ENCODE measurements around the gene MSGN1. TPM values are rescaled to one million over a fixed set of nuclear protein-coding genes. Genes with fewer than 3 reads are reported as not detected.
"Not testable (repeated sequence)": the region's sequence is repeated elsewhere in the genome, so short reads cannot be mapped to it uniquely, and the experiment has no call there.

Gene MSGN1
- total and polyA plus RNA-seq, 2 donors (not counting 3 experiments of a cell fraction or from before 2014, with no cell fraction given): not detected

DNA sequence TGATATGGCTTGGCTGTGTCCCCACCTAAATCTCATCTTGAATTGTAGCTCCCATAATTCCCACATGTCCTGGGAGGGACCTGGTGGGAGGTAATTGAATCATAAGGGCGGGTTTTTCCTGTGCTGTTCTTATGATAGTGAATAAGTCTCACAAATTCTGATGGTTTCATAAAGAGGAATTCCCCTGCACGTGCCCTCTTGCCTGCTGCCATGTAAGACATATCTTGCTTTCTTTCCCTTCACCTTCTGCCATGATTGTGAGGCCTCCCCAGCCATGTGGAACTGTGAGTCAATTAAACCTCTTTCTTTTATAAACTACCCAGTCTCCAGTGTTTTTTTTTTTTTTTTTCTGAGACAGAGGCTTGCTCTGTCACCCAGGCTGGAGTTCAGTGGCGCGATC is 7.4 kb downstream of the MSGN1 start:
- H4K20me1 ChIP-seq (replicated peaks; ENCODE audit: control insufficient read depth, extremely low read depth, insufficient read depth, low read length); DNase-seq (ENCODE audit: low read depth, low spot score); intact Hi-C loops (cut with micrococcal nuclease); H3K36me3 ChIP-seq (ENCODE audit: control insufficient read depth in 2 of 2, extremely low read depth in 1 of 2, insufficient read depth in 2 of 2, low read length in 2 of 2); H3K9ac ChIP-seq (replicated peaks; ENCODE audit: extremely low read depth, insufficient read depth, low read length); H3K4me2 ChIP-seq (ENCODE audit: insufficient read depth, low read length); H3K4me3 ChIP-seq (replicated peaks in 1 of 3; ENCODE audit: insufficient read depth in 1 of 3, low read depth in 1 of 3, low read length in 3 of 3); H3K9me1 ChIP-seq (replicated peaks; ENCODE audit: control insufficient read depth, extremely low read depth, insufficient read depth, low read length); H3K27ac ChIP-seq (ENCODE audit: insufficient read depth, low read depth, low read length); BruUV-seq (replicated peaks); dilution Hi-C loops (cut with MboI; ENCODE audit: extremely low pct_ligation_motif_present, low sequenced_read_pairs); FAIRE-seq; H3K4me1 ChIP-seq (ENCODE audit: control insufficient read depth, extremely low read depth, insufficient read depth, low read length); H3K9me3 ChIP-seq (replicated peaks; ENCODE audit: control insufficient read depth, insufficient read depth, low read length); POLR2A ChIA-PET; H3K27me3 ChIP-seq (ENCODE audit: control insufficient read depth in 2 of 2, insufficient read depth in 2 of 2, low read length in 2 of 2); H2AFZ ChIP-seq (ENCODE audit: low read depth, low read length); H3K79me2 ChIP-seq (ENCODE audit: control insufficient read depth, insufficient read depth, low read length): not testable (repeated sequence)
- CTCF ChIA-PET: interaction anchor here (1.5 kb wide), 1 partner anchor 178 kb away, joined by 3 read pairs; no protein-coding TSS in a partner anchor

DNA sequence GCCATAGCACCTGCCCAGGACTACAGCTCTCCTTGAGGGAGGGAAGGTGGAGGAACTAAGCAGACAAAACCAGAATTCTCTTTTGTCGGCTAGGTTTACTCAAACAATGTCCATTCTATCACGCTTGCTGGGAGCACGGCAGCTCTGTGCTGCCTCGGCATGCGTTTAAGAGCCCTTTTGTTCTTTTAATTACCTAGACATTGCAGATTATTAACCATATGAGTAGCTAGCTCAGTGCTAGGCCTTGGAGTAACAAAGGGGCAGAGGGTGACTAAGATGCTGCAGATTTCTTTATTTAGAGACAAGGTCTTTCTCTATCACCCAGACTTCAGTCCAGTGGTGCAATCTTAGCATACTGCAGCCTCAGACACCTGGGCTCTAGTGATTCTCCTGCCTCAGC is 11.1 kb downstream of the MSGN1 start:
- Histone ChIP-seq H3K9me3 (replicated peaks; ENCODE audit: control insufficient read depth, insufficient read depth, low read length) (no peaks in the 10 kb centered on the region), H3K4me3 (replicated peaks in 1 of 3; ENCODE audit: insufficient read depth in 1 of 3, low read depth in 1 of 3, low read length in 3 of 3) (no peak overlapping the region), H4K20me1 (replicated peaks; ENCODE audit: control insufficient read depth, extremely low read depth, insufficient read depth, low read length) (no peaks in the 10 kb centered on the region), H3K79me2 (ENCODE audit: control insufficient read depth, insufficient read depth, low read length) (no peaks in the 10 kb centered on the region), H3K9ac (replicated peaks; ENCODE audit: extremely low read depth, insufficient read depth, low read length) (no peak overlapping the region), H2AFZ (ENCODE audit: low read depth, low read length) (no peak overlapping the region), H3K9me1 (replicated peaks; ENCODE audit: control insufficient read depth, extremely low read depth, insufficient read depth, low read length) (no peaks in the 10 kb centered on the region), H3K36me3 (ENCODE audit: control insufficient read depth in 2 of 2, extremely low read depth in 1 of 2, insufficient read depth in 2 of 2, low read length in 2 of 2) (no peaks in the 10 kb centered on the region), H3K4me1 (ENCODE audit: control insufficient read depth, extremely low read depth, insufficient read depth, low read length) (no peaks in the 10 kb centered on the region), H3K4me2 (ENCODE audit: insufficient read depth, low read length) (no peak overlapping the region), H3K27me3 (ENCODE audit: control insufficient read depth in 2 of 2, insufficient read depth in 2 of 2, low read length in 2 of 2) (peaks cover 6 to 22% of the 10 kb centered on the region in 2 experiments), H3K27ac (ENCODE audit: insufficient read depth, low read depth, low read length) (no peak overlapping the region)
- intact Hi-C loops (cut with micrococcal nuclease): no loop called here
- no peak for TF ChIP-seq GATA2 (IDR thresholded peaks at IDR 0.05; ENCODE audit: insufficient read depth, insufficient read length, low read depth, low read length)
- TF ChIP-seq MYC (IDR thresholded peaks at IDR 0.05; ENCODE audit: low read depth, low read length): no peak
- no peak for TF ChIP-seq POLR2AphosphoS5 (IDR thresholded peaks at IDR 0.05; ENCODE audit: insufficient read depth, low read depth, low read length)
- TF ChIP-seq POLR2A (IDR thresholded peaks at IDR 0.05; ENCODE audit: low read depth, low read length): no peak
- TF ChIP-seq, protein P1, sequence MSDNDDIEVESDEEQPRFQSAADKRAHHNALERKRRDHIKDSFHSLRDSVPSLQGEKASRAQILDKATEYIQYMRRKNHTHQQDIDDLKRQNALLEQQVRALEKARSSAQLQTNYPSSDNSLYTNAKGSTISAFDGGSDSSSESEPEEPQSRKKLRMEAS (IDR thresholded peaks at IDR 0.05; ENCODE audit: insufficient read depth, insufficient read length): no peak
- TF ChIP-seq, protein P2, sequence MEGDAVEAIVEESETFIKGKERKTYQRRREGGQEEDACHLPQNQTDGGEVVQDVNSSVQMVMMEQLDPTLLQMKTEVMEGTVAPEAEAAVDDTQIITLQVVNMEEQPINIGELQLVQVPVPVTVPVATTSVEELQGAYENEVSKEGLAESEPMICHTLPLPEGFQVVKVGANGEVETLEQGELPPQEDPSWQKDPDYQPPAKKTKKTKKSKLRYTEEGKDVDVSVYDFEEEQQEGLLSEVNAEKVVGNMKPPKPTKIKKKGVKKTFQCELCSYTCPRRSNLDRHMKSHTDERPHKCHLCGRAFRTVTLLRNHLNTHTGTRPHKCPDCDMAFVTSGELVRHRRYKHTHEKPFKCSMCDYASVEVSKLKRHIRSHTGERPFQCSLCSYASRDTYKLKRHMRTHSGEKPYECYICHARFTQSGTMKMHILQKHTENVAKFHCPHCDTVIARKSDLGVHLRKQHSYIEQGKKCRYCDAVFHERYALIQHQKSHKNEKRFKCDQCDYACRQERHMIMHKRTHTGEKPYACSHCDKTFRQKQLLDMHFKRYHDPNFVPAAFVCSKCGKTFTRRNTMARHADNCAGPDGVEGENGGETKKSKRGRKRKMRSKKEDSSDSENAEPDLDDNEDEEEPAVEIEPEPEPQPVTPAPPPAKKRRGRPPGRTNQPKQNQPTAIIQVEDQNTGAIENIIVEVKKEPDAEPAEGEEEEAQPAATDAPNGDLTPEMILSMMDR (IDR thresholded peaks at IDR 0.05; ENCODE audit: extremely low read depth in 1 of 2, insufficient read depth in 1 of 2, low read depth in 1 of 2, low read length in 2 of 2): no peak
- no peak for TF ChIP-seq JUN (IDR thresholded peaks at IDR 0.05; ENCODE audit: borderline replicate concordance, insufficient read depth, insufficient read length, low read depth)
- TF ChIP-seq EZH2 (IDR thresholded peaks at IDR 0.05; ENCODE audit: borderline replicate concordance, low read depth, low read length, severe bottlenecking): no peak
- TF ChIP-seq FOS (IDR thresholded peaks at IDR 0.05; ENCODE audit: borderline replicate concordance, insufficient read depth, low read length): no peak
- no TSS peak for BruUV-seq (replicated peaks)
- CTCF ChIA-PET: interaction anchor here (1.2 to 1.3 kb wide), 2 partner anchors 107 to 183 kb away, joined by 3 to 5 read pairs; no protein-coding TSS in a partner anchor
- FAIRE-seq: no peak
- POLR2A ChIA-PET: interaction anchor here (0.6 kb wide), 1 partner anchor 8 kb away, joined by 9 read pairs; no protein-coding TSS in a partner anchor
- dilution Hi-C loops (cut with MboI; ENCODE audit: extremely low pct_ligation_motif_present, low sequenced_read_pairs): no loop called here
- no peak for DNase-seq (ENCODE audit: low read depth, low spot score)
